ENCODE data around the gene PCGF1. TPM values are rescaled to one million over a fixed set of nuclear protein-coding genes. Genes with fewer than 3 reads are reported as not detected.

Gene PCGF1
- total and polyA plus RNA-seq, 2 experiments from 2014 or later = 10.9 to 13.4 TPM

- Mint-ChIP-seq H3K4me1 (peaks cover 43% of the 10 kb centered on the region), H3K9me3 (no peaks in the 10 kb centered on the region), H3K36me3 (ENCODE audit: low read depth) (peaks cover 8% of the 10 kb centered on the region), H3K4me3 (peak overlapping the region; percentile 77), H3K27ac (no peak overlapping the region), H3K27me3 (ENCODE audit: insufficient read depth, low read depth, poor library complexity) (peaks cover 86% of the 10 kb centered on the region)
- peak overlapping the region; percentile 98 for H2AFZ ChIP-seq
- DNase-seq (ENCODE audit: low spot score) (peak; percentile 88), ATAC-seq (peak; percentile 19)
- peak overlapping the region; percentile 69 for H3K4me3 ChIP-seq
- H3K36me3 ChIP-seq (ENCODE audit: insufficient read depth) = no peaks in the 10 kb centered on the region
- H3F3A ChIP-seq (replicated peaks; ENCODE audit: low read depth) = peaks cover 39% of the 10 kb centered on the region
- peaks cover 97% of the 10 kb centered on the region for H3K27me3 ChIP-seq (ENCODE audit: insufficient read depth)
- peak overlapping the region; percentile 95 for H3K4me2 ChIP-seq
- no peak overlapping the region for H3K27ac ChIP-seq (ENCODE audit: low read depth)
- TF ChIP-seq EZH2phosphoT487 (IDR thresholded peaks at IDR 0.05; ENCODE audit: unreplicated experiment) = peak; percentile 55
- no peak for TF ChIP-seq POLR2AphosphoS5 (IDR thresholded peaks at IDR 0.05; ENCODE audit: low read depth)
- peak; percentile 96 for TF ChIP-seq EZH2 (IDR thresholded peaks at IDR 0.05; ENCODE audit: low read depth, unreplicated experiment)
- no peak for TF ChIP-seq ZNF462 (CRISPR knock-in tag; IDR thresholded peaks at IDR 0.05)
- no peak for TF ChIP-seq STAT1 (IDR thresholded peaks at IDR 0.05; ENCODE audit: unreplicated experiment)
- peaks cover 8% of the 10 kb centered on the region; the same call in 1 of the 2 replicates for H4K20me1 ChIP-seq (replicated peaks; ENCODE audit: insufficient read depth)
- no peaks in the 10 kb centered on the region for H3K9me2 ChIP-seq (ENCODE audit: insufficient read depth)
- H3K79me2 ChIP-seq (replicated peaks; ENCODE audit: insufficient read depth) = no peaks in the 10 kb centered on the region
- H3K4me1 ChIP-seq (ENCODE audit: insufficient read depth) = peaks cover 42% of the 10 kb centered on the region
These were observed 8.8 kb downstream of the PCGF1 start for GRCh38 chr2:74498500-74499266.
